ENCODE measurements around the gene LZTS3.

LZTS3 gene

DNA sequence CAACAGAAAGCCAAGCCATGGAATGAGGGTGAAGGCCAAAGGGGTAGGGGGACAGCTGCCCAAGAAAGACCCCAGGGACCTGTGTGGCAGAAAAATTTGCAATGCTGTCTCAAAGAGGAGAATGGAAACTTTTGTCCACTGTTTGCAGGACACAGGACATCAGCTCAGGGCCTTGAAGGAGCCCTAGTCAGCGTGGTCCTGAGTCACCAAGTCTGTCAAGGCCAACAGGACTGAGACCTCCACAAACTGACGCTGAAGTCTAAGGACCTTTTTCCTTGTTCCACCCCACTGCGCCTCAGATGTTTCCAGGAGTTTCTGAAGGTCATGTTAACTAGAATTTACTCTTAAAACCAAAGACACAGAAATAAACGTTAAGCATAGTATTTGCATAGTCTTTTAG, 57.0 kb downstream of the LZTS3 start:
- DNase-seq (ENCODE audit: extremely low spot score, insufficient read length, low read depth) (no peak), FAIRE-seq (no peak)

DNA sequence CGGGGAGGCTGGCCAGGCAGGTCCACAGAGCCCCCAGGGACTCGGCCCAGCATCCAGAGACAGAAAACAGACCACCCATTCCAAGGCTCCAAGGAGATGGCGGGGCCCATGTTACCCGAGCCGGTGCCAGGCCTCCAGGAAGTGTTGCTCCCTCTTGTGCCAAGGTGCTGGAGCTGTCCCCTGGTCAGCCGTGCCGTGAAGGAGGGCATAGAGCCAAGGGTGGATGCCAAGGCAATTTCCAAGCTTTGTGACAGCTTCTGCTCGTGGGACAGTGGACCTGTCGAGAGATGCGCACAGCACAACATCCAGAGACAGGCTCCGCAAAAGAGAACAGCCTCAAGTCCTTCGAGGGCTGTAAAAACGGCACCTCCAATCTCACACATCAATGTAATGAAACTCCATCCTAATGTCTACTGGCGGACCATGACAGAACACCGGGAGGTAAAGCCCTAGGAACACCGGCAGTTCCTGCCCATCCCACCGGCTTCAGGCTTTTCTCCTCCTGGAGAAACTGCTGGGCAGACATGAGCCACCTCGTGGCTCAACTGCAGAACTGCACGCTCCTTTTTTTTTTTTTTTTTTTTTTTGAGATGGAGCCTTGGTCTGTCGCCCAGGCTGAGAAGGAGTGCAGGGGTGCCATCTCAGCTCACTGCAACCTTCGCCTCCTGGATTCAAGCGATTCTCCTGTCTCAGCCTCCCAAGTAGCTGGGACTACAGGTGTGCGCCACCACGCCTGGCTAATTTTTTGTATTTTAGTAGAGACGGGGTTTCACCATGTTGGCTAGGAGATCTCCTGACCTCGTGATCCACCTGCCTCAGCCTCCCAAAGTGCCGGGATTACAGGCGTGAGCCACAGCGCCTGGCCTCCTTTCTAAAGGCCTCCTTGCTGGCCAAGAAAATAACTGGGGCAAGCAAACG, 57.9 kb downstream of the LZTS3 start:
- peak; percentile 54 for FAIRE-seq
- DNase-seq (ENCODE audit: extremely low spot score, insufficient read length, low read depth) = peak; percentile 68

Data from GM18507 (cell line).